Keratinocyte (primary cell): Measurements from ENCODE around the gene NBL1.

ENCODE experiments used
- CTCF ChIP-seq, 3 experiments: IDR thresholded peaks in 1 of 3; conservative IDR thresholded peaks in 1 of 3; optimal IDR thresholded peaks in 1 of 3; 2 replicates in 2 of 3; 3 replicates in 1 of 3; pipeline versions ENCODE3 to v1.5.1; 2011; ENCODE audit warnings: low read length in 3 of 3, mild to moderate bottlenecking in 3 of 3, moderate library complexity in 2 of 3, control low read depth in 1 of 3, inconsistent platforms in 1 of 3; ENCODE audit not compliant: insufficient read depth in 2 of 3; ENCODE audit errors: extremely low read depth in 1 of 3
- EZH2 ChIP-seq: IDR thresholded peaks from one replicate; pipeline ENCODE4 v1.6.1; 2012; ENCODE audit warnings: inconsistent platforms, mild to moderate bottlenecking, low read length, moderate library complexity

- TF ChIP-seq CTCF (optimal IDR thresholded peaks at IDR 0.05 in 1 of 3, IDR thresholded peaks at IDR 0.05 in 1 of 3, conservative IDR thresholded peaks at IDR 0.05 in 1 of 3; ENCODE audit: extremely low read depth in 1 of 3, insufficient read depth in 2 of 3, low read length in 3 of 3) (no peak), EZH2 (no peak)
Observed at GRCh38 chr1:19684677-19685076, 40.6 kb downstream of the NBL1 start.
